GM21737 (cell line): ENCODE measurements around the gene ANKDD1A.

Experiments used
- ATAC-seq: cut with Tn5 transposase; IDR thresholded peaks from one replicate; pipeline ENCODE4 v1.9.1; 2021; ENCODE audit warnings: mild to moderate bottlenecking, moderate library complexity; ENCODE audit not compliant: unreplicated experiment

Gene ANKDD1A

DNA sequence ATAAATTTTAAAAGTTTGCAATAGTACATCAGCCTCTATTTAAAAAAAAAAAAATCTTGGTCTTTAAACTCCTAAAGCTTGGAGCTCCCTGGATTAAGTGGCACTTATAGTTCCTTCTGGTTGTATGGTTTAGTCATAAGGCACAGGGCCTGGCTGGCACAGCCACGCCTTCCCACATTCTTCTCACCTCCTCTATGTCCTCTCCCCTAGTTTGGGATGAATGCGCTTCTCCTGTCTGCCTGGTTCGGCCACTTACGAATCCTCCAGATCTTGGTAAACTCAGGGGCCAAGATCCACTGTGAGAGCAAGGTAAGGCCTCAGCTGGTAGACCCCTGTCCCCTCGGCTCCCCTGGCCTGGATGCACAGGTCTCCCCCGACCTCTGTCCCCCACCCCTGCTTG is 10.0 kb downstream of the ANKDD1A start:
- ATAC-seq = no peak

DNA sequence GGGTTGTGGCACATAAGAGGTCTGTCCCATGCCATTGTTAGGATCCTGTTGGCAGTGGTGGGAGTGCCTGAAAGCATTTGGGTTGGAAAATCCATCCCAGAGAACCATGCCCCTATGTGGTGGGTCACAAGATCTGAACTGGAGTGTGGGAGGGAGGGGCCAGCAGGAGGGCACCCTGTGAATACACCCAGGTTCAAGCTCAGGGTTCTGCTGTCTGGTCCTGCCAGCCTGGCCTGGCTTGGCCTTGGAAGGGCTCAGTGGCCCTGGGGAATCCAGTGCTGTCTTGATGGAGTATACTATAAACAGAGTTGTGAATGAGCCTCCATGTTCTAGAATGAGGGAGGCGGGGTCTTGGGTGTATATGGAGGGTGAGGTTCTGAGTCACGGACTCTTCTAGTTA is 11.8 kb downstream of the ANKDD1A start:
- ATAC-seq = no peak

DNA sequence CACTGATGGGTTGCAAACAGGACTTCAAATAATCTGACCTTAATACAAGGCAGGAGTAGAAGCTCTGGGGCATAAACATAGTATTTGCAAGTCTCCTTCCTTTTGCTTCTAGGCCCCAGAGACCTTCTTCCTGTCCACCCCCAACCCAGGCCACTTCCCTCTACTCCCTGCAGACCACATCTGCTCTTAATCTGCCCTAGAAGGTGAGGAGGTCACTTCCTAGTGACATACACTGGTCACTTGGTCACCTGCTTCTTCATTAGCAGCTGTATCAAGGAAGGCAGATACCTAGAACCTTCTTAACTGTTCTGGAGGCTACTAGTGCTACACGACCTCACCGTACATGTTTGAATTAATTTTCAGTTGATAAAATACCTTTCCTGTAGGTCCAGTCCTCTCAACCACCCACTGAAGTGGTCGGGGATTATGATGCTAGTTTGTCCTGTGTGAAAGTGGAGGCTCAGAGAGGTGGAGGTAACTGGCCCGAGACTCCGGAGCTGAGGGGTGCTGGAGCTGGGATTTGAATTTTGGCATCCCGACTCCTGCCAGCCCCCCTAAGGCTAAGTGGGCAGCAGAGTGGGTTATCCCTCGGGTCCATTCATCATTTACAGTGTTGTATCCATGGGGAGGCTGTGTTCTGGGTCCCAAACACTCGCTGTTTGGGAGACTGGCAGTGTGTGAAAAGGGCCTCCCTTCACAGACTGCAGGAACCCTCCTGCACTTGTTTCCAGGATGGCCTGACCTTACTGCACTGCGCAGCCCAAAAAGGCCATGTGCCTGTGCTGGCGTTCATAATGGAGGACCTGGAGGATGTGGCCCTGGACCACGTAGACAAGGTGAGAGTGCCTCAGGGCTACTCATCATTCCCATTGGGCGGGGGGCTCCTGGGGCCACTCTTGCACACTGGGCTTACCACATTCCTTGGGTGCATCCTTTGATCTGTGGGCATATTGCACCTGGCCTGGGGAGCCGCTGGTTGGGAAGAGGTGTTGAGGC is 13.9 kb downstream of the ANKDD1A start:
- ATAC-seq = no peak

DNA sequence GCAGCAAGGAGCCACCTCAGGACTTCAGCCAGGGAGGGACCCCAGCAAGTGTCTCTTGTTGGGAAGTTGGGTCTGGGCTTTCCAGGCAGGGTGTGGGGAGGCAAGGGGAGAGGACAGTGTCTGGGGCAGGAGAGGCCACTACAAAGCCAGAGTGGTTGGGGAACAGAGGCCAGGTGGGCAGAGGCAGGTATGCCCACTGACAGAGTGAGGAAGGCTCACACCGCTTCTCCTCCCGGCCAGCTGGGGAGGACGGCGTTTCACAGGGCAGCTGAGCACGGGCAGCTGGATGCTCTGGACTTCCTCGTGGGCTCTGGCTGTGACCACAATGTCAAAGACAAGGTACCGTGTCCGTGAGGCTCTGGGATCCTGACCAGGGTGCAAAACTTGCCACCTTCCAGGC is 15.0 kb downstream of the ANKDD1A start:
- ATAC-seq = no peak

DNA sequence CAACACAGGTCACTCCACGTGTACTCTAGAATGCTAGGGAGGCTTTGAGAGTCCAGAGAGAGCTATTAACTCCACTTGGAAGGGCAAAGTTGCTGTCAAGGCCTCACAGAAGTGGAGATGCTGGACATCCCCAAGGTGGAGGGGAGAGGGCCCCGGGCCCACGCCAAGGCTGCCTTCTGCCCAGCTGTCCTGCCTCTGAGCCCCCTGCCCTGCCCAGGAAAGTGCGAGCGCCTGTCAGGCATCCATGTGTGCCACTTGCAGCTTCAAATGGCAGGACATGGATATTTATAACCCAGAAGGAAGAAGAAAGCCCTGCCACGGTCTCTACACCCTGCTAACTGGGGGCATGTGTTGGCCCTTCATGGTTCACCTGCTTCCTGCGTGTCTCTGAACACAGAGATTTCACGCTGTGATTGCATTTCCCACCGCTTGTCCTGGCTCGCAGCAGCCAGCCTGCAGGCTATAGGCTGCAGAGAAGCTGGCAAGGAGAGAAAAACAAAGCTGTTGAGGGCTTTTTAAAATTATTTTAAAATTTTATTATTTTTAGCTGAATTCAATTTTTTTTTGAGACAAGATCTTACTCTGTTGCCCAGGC is 17.0 kb downstream of the ANKDD1A start:
- ATAC-seq = no peak

DNA sequence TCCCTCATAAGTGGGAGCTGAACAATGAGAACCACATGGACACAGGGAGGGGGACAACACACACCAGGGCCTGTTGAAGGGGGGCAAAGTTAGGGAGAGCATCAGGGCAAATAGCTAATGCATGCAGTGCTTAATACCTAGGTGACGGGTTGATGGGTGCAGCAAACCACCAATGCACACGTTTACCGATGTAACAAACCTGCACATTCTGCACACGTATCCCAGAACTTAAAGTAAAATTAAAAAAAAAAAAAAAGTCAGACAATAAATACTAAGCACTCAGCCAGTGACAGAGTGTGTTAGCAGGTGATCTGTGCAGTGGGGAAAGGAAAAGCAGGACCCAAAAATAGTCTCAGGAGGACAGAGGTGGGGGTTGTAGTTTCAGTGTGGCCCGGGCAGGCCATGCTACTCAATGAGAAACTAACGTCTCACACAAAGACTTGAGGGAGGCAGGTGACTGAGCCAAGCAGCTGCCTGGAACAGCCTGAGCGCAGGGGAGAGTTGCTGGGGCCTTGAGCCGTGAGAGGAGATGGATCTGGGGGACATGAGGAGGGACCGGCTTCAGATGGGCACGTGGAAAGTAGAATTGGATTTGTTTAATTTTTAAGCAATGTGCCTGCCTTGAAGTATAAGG is 18.4 kb downstream of the ANKDD1A start:
- no peak for ATAC-seq

DNA sequence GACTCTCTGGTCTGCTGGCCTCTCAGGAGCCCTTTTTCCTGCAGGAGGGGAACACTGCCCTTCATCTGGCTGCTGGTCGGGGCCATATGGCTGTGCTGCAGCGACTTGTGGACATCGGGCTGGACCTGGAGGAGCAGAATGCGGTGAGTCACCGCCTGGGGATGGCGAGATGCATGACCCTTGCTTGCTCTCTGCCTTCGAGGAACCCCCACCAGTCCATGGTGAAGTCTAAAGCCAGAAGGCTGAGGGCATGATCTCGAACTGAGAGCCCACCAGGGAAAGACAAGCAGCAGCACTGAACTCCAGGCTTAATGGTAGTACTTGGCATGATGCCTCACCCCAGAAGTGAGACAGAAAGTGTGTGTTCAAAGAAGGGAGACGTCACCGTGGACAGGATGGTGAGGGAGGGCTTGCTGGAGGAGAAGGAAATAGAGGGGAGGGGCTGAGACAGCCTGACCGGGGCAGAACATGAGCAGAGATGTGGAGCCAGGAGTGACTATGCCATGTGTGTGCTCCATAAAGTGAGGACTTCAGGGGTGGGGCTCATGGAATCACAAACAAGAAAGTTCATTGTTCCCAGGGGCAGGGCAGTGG is 19.2 kb downstream of the ANKDD1A start:
- ATAC-seq = no peak

DNA sequence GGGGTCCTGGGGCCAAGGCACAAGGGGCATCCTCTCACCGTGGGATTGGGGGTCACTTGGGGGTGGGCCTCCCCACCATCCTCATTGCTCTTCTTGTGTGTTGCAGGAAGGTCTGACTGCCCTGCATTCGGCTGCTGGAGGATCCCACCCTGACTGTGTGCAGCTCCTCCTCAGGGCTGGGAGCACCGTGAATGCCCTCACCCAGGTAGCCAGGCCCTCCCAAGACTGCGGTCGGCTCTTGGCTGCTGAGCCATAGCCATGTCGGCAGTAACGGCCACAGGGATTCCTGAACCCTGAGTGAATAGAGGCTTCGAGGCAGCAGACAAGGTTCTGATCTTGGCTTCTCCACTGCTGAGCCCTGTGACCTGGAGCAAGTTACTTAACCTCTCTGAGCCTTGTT is 19.7 kb downstream of the ANKDD1A start:
- no peak for ATAC-seq

DNA sequence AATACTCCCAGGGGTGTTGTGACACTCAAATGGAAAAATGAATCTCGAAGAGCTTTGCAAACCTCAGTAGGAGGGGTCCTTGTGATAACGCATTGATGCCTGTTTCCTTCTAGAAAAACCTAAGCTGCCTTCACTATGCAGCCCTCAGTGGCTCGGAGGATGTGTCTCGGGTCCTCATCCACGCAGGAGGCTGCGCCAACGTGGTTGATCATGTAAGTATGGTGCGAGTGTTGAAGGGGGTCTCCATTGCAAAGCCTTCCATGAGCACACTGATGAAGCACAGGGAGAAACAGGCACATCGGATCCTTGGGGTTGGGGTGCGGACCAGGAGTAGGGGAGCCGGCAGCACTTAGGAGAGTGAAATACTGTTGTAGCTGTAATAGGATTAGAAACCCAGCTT is 22.3 kb downstream of the ANKDD1A start:
- no peak for ATAC-seq

DNA sequence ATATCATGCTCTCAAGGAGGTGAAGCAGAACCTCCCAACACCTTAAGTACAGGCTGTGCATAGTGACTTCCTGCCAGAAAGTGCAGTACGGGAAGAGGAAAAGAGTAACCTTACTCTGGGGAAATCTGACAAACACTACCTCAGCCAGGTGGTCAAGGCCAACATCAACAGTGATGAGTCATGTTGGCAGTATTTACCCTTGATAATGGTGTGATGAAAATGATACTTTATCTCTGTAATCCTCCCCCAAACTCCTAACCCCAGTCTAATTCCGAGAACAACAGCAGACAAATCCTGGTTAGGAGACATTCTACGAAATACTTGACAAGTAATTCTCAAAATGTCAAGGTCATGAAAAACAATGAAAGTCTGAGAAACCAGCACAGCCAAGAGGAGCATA is 26.5 kb downstream of the ANKDD1A start:
- ATAC-seq = no peak

DNA sequence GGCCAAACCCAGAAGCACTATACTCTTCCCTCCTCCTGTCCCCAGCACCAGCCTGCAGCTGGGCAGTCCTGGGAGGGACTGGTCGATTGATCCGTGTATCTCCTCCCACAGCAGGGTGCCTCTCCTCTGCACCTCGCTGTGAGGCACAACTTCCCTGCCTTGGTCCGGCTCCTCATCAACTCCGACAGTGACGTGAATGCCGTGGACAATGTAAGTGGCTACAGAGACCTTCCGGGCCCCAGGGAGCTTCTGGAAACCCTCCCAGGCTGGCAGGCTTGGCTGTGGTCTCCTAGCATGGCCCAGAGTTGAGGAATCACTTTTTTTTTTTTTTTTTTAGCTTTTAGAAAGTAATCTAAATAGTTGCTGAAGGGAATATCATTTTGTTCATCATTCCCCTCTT is 30.7 kb downstream of the ANKDD1A start:
- no peak for ATAC-seq

DNA sequence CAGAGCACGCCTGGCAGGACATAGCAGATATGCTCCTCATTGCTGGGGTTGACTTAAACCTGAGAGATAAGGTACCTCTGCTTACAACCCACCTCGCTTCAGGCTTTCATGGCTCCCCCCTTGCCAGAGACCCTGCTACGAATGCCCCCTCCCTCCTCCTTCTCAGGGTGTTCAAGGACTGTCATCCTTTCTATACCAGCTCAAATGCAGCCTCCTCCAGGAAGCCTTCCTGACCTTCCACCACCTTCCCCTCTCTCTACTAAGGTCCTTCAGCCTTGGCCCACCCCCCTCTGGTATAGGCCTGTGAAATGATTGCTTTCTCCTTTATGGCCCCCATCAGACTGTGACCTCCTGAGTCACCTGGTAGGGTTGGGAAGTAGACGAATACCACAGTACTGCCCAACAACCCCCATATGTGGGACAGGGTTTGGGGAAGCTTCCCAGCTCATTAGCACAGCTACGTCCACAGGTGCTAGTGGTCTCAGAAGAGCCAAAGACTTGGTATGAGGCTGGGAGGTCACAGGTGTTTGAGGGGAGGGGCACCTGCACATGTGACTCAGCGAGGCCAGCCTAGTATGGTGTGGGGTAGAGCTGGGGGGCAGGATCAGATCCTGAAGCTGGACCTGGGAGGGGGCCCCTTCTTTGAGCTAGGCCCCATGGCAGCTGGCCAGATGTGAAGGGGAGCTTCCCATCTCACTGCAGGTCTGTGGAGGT is 32.0 kb downstream of the ANKDD1A start:
- no peak for ATAC-seq

DNA sequence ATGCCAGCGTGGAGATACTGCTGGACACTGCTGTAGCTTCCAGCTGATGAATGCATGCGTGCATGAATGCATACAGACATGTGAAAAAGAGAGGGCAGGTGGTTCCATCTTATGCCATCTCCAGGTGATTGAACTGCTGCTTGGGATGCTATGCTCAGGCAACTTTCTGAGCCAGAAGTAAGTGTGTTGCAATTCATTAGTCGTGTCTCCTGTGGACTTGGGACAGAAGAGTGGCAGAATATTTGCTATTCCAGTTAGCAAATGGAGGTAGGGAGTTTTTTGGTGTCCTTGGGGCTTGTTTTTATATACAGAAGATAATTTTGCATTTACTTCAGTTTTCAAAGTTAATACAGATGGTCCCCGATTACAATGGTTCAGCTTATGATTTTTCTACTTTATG is 33.3 kb downstream of the ANKDD1A start:
- ATAC-seq = no peak

DNA sequence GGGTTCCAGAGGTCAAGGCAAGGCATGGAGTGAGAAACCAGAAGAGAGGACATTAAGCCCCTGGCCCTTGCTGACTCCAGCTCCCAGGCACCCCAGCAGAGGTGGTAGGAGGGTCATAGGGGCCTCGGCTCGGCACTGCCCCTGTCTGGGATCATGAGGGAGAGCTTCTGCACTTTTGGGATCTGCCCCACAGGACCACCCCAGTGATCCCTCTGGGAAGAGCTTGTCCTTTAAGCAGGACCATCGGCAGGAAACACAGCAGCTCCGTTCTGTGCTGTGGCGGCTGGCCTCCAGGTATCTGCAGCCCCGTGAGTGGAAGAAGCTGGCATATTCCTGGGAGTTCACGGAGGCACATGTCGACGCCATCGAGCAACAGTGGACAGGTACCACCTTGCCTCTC is 35.5 kb downstream of the ANKDD1A start:
- no peak for ATAC-seq

DNA sequence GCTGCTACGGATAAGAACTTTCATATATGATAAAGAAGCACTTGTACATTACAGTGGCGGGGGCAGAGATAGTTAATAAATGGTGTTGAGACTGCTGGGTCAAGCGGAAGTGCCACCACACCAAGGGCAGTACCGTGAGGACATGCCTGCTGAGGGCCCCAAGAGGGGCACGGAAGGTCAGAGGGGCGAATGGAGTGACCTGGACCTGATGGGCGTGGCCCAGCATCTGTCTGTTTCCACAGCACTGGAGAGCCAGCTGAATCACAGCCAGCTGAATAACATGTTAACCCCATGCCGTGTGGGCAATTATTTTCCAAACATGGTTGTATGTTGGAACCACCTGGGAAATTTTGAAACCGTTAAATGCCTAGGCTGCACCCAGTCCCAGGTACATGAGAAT is 37.2 kb downstream of the ANKDD1A start:
- ATAC-seq = no peak

DNA sequence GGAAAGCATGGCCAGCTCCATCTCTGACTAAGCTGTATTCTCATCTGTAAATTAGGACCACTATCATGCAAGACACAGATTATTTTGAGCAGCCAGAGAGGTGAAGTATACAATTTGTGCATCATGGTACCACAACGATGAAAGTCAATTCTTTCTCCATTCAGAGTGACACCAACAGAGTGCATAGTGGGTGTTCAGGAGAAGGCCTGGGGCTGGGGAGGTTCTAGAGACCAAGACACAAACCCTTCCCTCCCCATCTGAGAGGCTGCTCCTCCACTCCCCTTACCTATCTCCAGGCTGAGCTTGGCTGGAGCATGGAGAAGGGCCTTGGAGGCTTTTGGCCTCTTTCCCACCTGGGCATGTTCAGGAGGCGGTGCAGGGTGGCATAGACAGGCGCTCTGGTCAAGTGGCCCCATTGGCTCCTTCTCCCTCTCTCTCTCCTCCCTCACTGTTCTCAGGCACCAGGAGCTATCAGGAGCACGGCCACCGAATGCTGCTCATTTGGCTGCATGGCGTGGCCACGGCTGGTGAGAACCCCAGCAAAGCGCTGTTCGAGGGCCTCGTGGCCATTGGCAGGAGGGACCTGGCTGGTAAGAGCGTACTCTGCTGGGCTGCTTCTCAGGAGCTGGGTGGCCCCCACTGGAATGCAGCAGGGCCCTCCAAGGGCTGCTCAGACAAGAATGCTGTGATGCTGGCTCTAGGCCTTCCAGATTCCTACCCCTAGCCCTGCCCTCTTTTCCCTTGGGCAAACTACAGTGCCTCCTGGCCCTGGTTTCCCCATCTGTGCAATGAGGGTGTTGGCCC is 37.9 kb downstream of the ANKDD1A start:
- no peak for ATAC-seq

DNA sequence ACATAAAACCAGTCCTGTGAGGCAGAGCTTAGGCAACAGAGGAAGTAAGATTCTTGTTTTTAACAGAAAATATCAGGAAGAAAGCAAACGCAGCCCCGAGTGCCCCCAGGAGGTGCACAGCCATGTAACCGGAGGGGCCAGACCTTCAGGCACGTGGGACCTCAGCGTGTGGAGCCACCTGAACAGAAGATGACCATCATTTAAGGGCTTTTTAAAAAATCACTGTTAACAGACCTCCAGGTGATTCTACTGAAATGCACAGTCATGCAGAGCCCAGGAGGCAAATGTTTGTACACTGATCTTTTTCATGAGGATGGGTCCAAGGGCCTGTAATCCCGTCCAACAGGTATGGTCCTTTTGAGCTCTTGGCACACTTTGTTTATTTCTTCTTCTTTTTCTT is 39.2 kb downstream of the ANKDD1A start:
- ATAC-seq = no peak

DNA sequence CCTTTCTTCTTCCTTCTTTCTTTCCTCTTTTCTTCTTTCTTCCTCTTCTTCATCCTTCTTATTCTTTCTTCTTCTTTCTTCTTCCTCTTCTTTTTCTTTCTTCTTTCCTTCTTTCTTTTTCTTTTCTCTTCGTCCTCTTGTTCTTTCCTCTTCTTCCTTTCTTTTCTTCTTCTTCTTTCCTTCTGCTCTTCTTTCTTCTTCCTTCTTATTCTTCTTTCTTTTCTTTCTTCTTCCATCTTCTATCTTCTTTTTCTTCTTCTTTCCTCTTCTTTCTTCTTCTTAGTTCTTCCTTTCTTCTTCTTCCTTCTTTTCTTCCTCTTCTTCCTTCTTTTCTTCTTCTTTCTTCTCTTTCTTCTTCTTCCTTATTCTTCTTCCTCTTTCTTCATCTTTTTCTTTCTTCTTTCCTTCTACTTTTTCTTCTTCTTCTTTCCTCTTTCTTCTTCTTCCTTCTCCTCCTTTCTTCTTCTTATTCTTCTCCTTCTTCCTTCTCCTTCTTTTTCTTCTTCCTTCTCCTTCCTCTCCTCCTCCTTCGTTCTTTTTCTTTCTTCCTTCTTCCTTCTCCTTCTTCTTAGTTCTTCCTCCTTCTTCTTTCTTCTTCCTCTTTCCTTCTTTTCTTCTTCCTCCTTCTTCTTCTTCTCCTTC is 40.2 kb downstream of the ANKDD1A start:
- no peak for ATAC-seq

DNA sequence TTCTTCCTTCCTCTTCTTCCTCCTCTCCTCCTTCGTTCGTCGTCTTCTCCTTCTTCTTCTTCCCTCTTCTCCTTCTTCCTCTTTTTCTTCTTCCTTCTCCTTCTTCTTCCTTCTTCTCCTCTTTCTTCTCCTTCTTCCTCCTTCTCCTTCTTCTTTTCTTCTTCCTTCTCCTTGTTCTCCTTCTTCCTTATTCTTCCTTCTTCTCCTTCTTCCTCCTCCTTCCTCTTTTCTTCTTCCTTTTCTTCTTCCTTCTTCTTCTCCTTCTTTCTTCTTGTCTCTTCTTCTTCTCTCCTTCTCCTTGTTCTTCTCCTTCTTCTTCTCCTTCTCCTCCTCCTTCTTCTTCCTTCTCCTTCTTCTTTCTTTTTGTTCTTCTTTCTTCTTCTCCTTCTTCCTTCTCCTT is 42.7 kb downstream of the ANKDD1A start:
- ATAC-seq = no peak

DNA sequence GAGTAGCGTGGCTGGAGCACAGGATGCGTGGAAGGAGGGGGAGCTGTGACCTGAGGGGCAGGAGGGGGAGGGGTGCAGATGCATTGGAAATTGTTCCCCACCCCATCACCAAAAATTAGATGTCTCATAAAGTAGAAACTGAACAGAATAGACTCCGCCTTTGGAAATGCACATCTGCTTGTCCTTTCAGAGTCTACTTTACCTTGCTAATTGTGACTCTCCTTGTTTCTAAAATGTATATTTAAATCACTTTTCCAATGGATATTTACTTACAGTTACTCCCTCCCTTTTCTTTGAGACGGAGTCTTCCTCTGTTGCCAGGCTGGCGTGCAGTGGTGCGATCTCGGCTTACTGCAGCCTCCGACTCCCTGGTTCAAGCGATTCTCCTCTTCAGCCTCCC is 47.4 kb downstream of the ANKDD1A start:
- ATAC-seq = no peak
